T-helper 22 cell (primary cell): ENCODE measurements around the gene SENP5.
A peak's percentile ranks its signal among the peaks of the same experiment; 100 is the strongest.

Source experiments
- DNase-seq: peaks from one replicate; pipeline ENCODE4 v3.0.0-alpha.2; 2020; ENCODE audit warnings: low read depth

Gene SENP5

DNA sequence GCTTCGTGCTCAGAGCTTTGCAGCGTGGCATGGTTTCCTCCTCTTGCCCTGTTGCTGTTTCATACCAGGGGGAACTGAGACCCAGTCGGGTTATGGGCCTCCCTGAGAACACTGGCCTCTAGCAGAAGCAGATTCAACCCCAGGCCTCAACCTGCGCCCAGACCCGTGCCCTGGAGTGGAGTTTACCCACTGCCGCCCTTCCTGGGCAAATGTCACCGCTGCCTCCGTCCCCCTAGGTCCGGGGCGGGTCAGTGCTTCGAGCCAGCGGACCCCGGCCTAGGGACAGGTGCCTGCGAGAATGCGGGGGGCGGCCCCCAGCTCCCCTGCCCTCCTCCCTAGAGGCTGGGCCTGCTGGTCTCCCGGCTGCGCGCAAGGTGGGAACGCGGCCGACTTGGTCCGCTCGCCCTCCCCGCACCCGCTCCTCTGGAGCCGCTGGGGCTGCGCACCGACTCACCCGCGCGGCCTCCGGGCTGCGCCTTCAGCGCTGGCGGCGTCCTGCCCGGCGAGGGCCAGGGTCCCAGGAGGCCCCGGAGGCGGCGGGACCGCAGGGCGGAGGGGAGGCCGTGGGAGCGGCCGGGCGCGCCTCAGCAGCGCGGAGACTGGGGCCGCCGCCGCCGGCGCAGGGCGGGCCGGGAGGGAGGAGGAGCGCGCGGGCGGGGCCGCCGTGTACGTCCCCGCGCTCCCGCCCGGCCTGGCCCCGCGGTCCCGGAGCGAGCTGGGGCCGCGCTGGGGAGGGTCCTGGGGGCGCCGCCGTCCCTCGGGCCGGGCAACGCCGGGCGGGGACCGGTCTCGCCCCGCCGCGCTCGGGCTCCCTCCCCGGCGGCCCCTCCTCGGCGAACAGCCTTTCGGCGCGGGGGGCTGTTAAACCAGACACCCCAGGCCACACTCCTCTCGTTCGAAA is 100.8 kb downstream of the SENP5 start, which contains the start of gene PIGZ:
Gene PIGZ (minus strand): TSS at position 601 of the 901 bp plus-strand sequence. CDS start 16,802 bp downstream, outside the sequence.
- no peak for DNase-seq

DNA sequence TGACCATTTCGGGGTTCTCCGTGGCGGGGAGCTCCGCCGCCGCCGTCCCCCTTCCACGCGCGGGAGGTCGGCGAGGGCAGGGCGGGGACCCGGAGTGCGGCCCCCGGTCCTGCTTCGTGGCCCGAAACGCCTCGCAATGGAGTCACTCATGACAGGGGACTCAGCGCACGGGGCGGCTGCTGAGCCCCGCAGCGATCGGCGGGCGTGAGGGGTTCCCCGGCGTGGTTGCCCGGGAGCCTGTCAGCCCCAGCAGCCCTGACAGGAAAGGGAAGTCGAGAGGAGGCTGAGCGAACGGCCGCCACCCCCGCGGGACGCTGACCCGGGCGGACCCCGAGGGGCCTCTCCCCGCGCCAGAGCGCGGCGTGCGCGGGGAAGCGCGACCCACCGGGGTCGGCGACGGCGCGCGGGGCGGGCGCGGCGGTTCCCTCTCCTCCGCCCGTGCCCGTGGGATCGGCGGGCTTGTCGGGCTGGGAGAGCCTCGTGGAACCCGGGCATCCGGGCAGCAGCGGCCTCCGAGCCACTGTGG is 101.5 kb downstream of the SENP5 start:
- no peak for DNase-seq

DNA sequence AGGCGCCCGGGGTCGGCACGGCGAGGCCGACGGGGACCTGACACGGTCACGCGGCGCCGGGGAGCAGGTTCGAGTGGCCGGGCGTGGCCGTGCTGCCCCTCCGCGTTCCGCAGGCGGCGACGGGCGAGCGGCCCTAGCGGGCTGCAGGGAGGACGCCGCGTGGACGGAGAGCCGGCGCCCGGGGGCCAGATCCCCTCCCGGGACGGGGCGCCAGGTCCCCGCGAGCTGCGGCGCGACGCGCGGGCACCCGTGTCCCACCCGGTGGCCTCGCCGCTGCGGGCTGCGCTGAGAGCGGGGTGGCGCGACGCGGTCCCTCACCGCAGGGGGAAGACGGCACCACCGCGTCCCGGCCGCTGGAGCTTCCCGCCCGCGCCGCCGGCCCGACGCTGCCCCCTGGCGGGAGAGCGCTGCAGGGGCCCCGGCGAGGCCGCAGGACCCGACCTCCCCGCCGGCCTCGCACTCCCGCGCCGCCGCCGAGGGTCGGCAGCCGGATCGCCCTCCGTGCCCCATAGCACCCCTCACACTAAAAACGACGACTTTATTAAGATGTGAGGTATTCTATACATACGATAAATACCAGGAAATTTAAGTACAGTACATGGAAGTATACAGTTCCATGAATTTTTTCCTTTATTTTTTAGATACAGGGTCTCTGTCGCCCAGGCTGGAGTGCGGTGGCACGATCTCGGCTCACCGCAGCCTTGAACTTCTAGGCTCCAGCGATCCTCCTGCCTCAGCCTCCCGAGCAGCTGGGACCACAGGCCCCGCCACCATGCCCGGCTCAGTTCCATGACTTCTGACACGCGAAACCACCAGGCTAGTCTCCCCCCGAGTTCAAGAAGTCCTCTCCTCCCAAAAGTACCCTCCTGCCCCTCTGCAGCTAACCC is 102.2 kb downstream of the SENP5 start:
- DNase-seq, result peak; percentile 29

DNA sequence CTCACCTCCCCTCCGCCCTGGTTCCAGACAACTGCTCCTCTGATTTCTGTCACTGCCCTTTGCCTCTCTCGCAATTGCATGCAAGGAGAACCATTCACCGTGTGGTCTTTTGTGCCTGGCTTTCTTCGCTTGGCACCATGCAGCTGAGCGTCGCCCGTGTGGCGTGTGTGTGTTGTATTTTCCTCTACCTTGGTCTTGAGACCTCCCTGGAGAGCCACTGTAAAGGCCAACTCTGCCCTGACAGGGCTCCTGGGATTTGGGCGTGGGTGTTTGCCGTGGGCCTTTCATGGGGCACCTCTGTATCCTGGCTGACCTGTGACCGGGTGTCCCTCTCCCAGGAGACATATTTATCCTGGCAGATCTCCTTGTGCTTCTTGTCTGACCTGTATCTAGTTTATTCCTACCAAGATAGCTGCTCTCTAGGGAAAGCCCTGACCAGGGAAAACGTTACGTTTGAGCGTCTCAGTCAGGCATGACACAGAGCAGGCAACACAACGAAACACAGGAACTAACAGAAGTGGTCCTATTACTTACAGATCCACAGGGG is 102.9 kb downstream of the SENP5 start:
- no peak for DNase-seq

DNA sequence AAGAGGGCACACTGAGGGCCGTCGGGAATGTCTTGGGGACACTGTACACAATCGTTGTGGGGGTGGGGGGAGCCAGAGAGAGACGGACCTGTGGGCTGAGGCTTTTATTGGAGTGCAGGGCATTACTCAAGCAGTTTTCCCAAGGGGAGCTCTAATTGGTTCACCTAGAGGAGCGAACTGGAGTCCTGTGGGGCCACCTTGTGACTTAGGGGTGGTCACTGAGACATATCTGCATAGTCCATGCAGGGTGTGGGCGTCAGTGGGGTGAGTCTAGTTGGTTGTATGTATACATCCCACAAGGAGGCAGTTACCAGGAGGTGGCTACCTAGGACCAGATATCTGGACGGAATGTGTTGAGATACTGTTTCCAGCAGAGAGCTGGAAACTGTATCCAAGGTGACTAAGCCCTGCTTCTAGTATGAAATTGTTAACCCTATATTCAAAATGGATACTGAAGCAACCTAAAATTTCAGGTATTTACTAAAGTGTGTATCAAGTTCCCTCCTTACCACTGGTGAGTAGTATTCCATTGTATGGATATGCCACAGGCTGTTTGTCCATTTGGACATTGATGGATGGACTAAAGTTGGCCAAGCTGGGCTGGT is 103.5 kb downstream of the SENP5 start:
- DNase-seq, result no peak

DNA sequence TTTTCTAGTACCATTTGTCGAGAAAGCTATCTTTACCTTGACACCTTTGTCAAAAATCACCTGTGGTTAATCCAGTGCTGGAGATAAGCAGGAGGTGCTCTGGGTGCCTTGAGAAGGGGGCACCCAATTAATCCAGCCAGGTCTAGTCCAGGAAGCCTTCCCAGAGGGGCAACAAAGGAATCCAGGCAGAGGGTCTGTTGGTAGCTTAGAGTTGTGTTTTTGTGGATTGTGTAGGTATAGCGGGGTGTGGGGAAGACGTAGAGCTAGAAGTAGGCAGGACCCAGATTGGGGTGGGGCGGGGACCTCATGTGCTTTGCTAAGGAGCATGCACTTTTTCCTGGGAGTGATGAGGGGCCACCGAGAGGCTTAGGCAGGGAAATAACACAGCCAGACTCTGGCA is 106.9 kb downstream of the SENP5 start:
- DNase-seq, result no peak

DNA sequence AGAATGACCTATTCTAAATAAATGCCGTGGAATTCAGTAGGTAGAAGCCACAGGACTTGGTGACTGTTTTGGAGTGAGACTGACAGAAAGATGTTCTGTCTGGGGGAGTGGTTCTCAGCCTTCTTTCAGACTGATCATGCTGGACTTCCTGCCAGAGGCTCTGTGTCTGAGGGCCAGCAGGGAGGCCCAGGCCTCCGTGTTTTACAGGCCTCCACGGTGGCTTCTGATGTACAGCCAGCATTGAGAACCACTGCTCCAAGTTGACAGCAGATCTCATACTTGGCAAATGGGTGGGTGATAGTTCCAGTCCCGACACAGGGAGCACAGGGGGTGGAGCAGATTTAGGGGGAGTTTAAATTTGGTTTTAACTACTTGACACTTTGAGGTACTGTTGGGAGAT is 107.6 kb downstream of the SENP5 start:
- DNase-seq, result no peak

DNA sequence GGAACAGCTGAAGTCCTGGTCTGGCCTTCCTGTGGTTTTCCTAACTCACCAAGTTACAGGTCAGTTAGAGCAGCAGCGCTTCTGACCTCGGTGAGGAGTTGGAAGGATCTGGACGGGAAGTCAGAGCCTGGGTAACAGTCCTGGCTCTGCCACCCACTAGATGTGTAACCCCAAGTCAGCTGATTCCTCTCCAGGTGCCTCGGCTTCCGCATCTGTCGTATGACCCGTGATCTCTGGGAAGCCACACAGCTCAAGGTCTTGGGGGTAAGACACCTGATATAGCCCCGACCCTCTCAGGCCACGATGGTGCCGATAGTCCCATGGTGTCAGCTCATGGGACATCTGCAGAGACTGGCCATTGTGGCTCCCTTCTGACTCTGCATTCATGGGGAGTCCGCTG is 109.2 kb downstream of the SENP5 start:
- no peak for DNase-seq

DNA sequence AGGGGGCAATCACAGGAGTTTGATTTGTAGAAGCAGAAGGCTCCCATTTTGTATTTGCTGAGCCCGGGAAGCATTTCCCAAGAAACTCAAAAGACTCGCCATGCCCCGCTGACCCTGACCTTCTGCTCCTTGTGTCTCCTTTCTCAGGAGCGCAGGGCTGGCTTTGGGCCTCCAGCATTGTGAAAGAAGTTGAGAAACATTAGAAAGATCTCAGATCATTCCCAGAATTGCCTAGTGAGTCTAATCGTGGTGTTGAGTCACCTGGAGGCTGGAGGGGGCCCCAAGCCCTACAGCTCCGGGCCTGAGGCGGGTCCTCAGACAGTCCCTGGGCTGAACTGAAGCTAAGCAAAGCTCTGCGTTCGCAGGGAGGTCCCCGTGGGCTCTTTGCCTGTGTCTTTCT is 111.8 kb downstream of the SENP5 start:
- DNase-seq, result no peak

DNA sequence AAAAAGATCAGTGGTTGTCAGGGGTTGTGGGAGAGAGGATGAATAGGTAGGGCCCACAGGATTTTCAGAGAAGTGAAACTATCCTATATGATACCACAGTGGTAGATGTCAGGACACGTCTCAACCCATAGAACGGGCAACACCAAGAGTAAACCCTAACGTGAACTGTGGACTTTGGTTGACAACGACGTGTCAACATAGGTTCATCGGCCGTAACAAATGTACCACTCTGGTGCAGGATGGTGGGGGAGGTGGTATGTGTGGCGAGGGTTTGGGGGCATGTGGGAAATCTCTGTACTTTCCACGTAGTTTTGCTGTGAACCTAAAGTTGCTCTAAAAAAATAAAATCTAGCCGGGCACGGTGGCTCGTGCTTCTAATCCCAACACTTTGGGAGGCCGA is 113.9 kb downstream of the SENP5 start:
- no peak for DNase-seq

DNA sequence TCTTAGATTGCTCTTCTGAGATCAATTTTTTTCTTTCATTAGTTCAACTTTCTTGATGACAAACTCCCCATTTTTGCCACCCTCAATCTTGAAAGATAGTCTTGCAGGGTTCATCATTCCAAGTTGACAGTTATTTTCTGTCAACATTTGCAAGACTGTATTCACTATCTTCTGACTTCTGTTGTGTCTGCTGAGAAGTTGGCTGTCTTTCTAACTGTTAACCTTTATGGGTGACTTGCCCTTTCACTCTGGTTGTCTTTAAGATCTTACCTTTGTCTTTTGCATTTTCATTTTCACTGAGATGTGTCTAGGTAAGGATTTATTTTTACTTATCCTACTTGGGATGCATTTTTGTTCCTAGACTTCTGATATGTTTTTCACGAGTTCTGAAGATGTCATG is 115.5 kb downstream of the SENP5 start:
- DNase-seq, result no peak
